Stimulated activated naive CD8-positive, alpha-beta T cell treated with anti-CD3 and anti-CD28 coated beads, Interleukin-15, amount 100 ng/mL, for 72 hours (primary cell): ENCODE results near the gene GTSF1L.

Experiments
- ATAC-seq: fragments of 150-1000 bp; cut with Tn5 transposase; 2 replicates; pipeline ENCODE4 v1.10.0; 2021; ENCODE audit warnings: mild to moderate bottlenecking, moderate library complexity
- DNase-seq, 2 donors: peaks; one replicate each; pipeline ENCODE4 v3.0.0; 2021 to 2022
- H3K27ac Mint-ChIP-seq, 2 donors: one replicate each; pipeline ENCODE4 v1.8.0; 2022; ENCODE audit warnings: mild to moderate bottlenecking in 2 of 2, mixed read lengths in 2 of 2, moderate library complexity in 2 of 2
- H3K27me3 Mint-ChIP-seq: one replicate; pipeline ENCODE4 v1.8.0; 2022; ENCODE audit warnings: mixed read lengths
- H3K4me1 Mint-ChIP-seq: one replicate; pipeline ENCODE4 v1.8.0; 2022; ENCODE audit warnings: mild to moderate bottlenecking, mixed read lengths
- H3K4me3 Mint-ChIP-seq, 2 donors: one replicate each; pipeline ENCODE4 v1.8.0; 2022; ENCODE audit warnings: mild to moderate bottlenecking in 2 of 2, mixed read lengths in 2 of 2, moderate library complexity in 1 of 2
- H3K9me3 Mint-ChIP-seq, 2 donors: one replicate each; pipeline ENCODE4 v1.8.0; 2022; ENCODE audit warnings: mixed read lengths in 2 of 2

GTSF1L gene

DNA sequence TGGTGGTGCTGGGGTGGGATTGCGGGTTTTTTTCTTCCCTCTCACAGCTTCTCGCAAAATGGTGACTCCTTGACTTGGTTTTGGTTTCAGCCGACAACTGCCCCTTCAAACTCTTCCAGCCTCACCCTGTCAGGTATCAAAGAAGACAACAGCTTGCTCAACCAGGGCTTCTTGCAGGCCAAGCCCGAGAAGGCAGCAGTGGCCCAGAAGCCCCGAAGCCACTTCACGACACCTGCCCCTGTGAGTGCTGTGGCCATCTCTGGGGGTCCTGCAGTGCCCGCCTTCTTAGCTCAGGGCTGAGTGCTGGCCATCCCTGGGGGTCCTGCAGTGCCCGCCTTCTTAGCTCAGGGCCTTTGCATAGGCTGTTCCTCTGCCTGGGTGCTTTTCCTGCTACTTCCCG, 11.8 kb downstream of the GTSF1L start:
- ATAC-seq (no peak), DNase-seq (no peak)
- Mint-ChIP-seq H3K9me3 (peaks cover 0 to 11% of the 10 kb centered on the region in 2 donors), H3K4me3 (no peak overlapping the region), H3K4me1 (peaks cover 34% of the 10 kb centered on the region), H3K27ac (no peak overlapping the region), H3K27me3 (no peaks in the 10 kb centered on the region)

DNA sequence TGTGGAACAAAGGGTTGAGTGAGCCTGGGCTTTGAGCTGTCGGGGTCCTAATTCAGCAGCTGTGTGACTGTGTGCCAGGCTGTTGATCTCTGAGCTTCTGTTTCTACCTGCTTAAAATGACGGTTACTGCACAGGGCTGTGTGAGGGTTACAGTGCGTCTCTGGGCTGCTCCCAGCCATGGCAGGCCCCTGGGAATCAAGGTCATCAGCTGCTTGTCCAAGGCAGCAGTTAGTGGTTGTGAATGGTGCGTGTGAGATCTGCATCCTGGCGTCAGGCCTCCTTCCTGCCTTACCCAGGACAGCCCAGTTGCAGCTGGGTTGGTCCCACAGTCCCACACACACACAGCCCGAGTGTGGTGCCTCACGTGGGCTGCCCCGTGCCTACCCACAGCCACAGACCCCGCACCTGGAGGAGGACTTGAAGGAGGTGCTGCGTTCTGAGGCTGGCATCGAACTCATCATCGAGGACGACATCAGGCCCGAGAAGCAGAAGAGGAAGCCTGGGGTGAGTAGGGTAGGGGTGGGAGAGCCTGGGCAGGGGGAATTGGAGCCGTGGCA, 15.6 kb downstream of the GTSF1L start:
- H3K9me3 Mint-ChIP-seq: no peaks in the 10 kb centered on the region
- DNase-seq: no peak
- ATAC-seq: no peak
- no peaks in the 10 kb centered on the region for H3K27me3 Mint-ChIP-seq
- H3K4me1 Mint-ChIP-seq: peaks cover 5% of the 10 kb centered on the region
- H3K4me3 Mint-ChIP-seq: no peak overlapping the region
- peak overlapping the region in 1 of 2 donors; percentile 57 for H3K27ac Mint-ChIP-seq

DNA sequence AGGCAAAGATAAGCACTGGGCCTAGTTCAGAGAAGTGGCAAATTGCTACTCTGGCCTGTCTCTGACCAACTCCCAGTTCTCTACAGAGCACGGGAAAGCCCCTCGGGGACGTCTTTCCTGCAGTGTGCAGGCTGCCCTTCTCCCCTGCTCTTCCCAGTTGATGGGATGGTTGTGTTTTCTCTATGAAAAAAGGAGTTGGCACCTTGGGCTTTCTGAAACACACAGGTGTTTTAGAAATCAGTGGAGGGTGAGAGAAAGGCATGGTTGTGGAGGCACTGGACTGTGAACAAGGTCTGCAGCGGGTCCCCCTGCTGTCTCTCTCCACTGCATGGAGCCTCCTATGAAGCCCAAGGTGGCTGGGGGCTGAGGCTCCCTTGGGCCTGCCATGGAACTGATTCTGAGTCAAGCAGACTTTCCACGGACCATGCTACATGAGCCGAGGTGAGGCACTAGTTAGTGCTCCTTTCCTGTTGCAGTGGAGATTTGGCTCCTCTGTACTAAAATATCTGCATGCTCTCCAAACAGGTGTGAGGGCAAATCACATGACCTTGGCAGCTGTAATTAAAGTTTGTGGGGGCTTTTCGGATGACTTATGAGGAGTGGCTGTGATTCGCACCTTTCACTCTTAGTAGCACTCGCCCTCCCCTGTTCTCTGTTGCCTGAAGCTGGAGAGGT, 16.3 kb downstream of the GTSF1L start:
- DNase-seq (no peak), ATAC-seq (no peak)
- Mint-ChIP-seq H3K9me3 (no peaks in the 10 kb centered on the region), H3K27me3 (no peaks in the 10 kb centered on the region), H3K4me1 (peaks cover 5% of the 10 kb centered on the region), H3K27ac (no peak overlapping the region), H3K4me3 (no peak overlapping the region)

DNA sequence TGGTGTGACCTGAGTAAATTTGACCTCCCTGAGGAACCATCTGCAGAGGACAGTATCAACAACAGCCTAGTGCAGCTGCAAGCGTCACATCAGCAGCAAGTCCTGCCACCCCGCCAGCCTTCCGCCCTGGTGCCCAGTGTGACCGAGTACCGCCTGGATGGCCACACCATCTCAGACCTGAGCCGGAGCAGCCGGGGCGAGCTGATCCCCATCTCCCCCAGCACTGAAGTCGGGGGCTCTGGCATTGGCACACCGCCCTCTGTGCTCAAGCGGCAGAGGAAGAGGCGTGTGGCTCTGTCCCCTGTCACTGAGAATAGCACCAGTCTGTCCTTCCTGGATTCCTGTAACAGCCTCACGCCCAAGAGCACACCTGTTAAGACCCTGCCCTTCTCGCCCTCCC, 24.3 kb downstream of the GTSF1L start:
- ATAC-seq (no peak), DNase-seq (no peak)
- no peaks in the 10 kb centered on the region for H3K27me3 Mint-ChIP-seq
- H3K27ac Mint-ChIP-seq: no peak overlapping the region
- no peak overlapping the region for H3K4me3 Mint-ChIP-seq
- H3K4me1 Mint-ChIP-seq: peaks cover 16% of the 10 kb centered on the region
- no peaks in the 10 kb centered on the region for H3K9me3 Mint-ChIP-seq

DNA sequence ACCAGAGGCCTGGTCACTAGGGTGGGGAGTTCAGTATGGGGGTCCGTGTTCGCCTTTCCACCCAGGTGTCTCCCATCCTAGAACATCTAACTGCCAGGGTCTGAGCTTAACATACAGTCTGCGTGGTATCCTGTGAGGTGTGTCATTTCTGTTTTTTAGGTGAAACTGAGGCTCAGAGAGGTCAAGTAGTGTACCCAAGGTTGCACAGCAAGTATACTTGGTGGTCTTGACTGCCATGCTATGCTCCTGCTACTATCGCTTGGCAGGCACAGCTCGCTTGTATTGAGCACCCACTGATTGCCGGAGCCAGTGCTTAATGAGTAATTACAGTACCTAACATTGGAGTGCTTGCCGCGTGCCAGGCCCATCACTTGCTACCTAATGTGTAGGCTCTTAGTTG, 26.2 kb downstream of the GTSF1L start:
- H3K27me3 Mint-ChIP-seq: no peaks in the 10 kb centered on the region
- no peak for ATAC-seq
- DNase-seq: no peak
- peak overlapping the region; percentile 46 to 94 for H3K27ac Mint-ChIP-seq
- H3K9me3 Mint-ChIP-seq: no peaks in the 10 kb centered on the region
- H3K4me1 Mint-ChIP-seq: peaks cover 16% of the 10 kb centered on the region
- H3K4me3 Mint-ChIP-seq: no peak overlapping the region

DNA sequence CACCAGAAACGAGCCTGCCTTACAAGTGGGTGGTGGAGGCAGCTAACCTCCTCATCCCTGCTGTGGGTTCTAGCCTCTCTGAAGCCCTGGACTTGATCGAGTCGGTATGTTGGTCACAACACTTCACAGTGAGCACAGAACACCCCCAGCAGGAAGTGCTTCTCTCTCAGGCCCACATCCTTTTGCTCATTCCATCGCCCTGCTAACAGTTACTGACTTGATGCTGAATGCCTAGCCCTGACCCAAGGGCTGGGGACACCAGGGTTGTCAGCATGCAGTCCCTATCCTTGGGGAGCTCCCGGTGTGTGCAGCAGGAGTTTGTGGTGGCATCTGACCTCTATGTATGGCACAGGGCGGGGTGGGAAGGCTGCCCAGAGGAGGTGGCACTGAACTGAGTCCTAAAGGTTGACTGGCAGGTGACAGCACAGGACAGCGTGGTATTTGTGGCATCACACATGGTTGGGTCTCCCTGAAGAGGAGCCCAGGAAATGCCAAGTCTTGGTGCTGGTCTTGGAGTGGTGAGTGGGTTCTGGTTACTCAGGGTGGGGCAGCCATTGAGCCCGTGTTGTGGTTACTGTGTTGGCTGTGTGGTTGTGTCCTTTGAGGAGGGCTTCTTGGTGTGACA, 26.7 kb downstream of the GTSF1L start:
- Mint-ChIP-seq H3K9me3 (no peaks in the 10 kb centered on the region), H3K4me3 (no peak overlapping the region), H3K27ac (peak overlapping the region; percentile 46 to 94), H3K27me3 (no peaks in the 10 kb centered on the region), H3K4me1 (peaks cover 16% of the 10 kb centered on the region)
- ATAC-seq: peak; percentile 20
- DNase-seq: no peak

DNA sequence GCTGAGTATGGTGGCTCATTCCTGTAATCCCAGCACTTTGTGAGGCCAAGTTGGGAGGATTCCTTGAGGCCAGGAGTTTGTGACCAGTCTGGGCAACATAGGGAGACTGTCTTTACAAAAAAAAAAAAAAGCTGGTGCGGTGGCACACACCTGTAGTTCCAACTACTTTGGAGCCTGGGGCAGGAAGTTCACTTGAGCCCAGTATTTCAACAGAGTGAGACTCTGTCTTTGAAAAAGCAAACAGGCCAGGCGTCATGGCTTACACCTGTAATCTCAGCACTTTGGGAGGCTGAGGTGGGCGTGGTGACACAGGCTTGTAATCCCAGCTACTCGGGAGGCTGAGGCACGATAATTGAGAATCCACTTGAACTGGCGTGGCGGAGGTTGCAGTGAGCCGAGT, 31.2 kb downstream of the GTSF1L start:
- Mint-ChIP-seq H3K27me3 (no peaks in the 10 kb centered on the region), H3K4me1 (peaks cover 16% of the 10 kb centered on the region), H3K9me3 (no peaks in the 10 kb centered on the region), H3K27ac (no peak overlapping the region), H3K4me3 (no peak overlapping the region)
- DNase-seq: no peak
- no peak for ATAC-seq

DNA sequence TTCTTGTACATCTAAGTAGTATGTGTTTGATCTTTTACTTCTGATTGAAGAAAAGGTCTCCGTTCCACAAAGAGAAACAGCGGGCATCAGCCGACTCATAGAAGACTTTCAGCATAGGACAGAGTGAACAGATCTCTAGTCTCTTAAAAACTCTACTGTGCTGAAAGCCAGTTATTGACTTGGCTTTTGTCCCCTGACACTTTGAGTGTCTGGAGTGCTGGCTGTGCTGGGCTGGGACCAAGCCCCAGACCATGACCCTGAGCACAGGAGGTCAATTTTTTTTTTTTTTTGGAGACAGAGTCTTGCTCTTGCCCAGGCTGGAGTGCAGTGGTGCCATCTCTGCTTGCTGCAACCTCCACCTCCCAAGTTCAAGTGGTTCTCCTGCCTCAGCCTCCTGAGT, 32.0 kb downstream of the GTSF1L start:
- H3K4me3 Mint-ChIP-seq: no peak overlapping the region
- H3K9me3 Mint-ChIP-seq: no peaks in the 10 kb centered on the region
- DNase-seq (no peak), ATAC-seq (no peak)
- peak overlapping the region in 1 of 2 donors; percentile 57 for H3K27ac Mint-ChIP-seq
- H3K4me1 Mint-ChIP-seq: peaks cover 9% of the 10 kb centered on the region
- no peaks in the 10 kb centered on the region for H3K27me3 Mint-ChIP-seq

DNA sequence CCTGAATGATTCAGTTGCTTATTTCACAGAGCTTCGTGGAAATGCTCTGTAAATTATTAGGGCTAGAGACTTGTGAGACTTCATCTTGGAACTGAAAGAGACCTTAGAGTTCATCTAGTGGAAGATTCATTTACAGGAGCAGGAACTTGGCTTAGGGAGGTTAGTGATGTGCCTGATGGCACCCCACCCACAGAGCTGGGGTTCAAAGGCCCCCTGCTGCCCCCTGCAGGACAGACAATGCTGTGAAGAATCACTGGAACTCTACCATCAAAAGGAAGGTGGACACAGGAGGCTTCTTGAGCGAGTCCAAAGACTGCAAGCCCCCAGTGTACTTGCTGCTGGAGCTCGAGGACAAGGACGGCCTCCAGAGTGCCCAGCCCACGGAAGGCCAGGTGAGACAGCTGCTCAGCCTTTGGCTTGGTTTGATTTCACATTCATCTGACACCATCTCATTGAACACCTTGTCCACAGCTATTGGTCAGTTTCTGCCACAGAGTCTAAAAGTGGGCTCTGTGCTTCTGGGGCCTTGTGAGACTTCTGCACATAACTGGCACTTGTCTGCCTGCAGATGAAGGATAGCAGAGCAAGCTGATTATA, 34.8 kb downstream of the GTSF1L start:
- no peak overlapping the region for H3K27ac Mint-ChIP-seq
- H3K9me3 Mint-ChIP-seq: no peaks in the 10 kb centered on the region
- DNase-seq (peak; percentile 52 to 60), ATAC-seq (peak; percentile 72)
- H3K4me1 Mint-ChIP-seq: peaks cover 12% of the 10 kb centered on the region
- H3K27me3 Mint-ChIP-seq: no peaks in the 10 kb centered on the region
- no peak overlapping the region for H3K4me3 Mint-ChIP-seq

DNA sequence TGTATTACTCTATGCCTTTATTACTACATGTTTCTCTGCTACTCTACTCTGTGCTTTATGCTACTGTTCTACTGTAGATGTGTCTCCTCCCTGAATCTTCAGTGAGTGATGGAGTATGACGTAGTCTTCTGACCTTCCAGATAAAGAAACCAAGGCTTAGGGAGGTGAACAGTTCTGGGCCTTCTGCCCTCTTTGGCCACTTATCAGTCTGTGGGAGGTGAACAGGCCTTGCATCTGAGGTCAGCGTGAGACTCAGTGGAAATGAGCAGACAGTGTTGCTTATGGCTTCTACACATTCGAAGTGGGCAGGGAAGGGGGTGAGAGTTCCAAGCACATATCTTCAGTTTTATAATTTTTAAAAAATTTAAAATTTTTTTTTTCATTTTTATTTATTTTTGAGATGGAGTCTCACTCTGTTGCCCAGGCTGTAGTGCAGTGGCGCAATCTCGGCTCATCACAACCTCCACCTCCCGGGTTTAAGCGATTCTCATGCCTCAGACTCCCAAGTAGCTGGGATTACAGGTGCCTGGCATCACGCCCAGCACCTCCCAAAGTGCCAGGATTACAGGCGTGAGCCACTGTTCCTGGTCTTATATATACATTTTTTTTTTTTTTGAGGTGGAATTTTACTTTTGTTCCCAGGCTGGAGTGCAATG, 35.7 kb downstream of the GTSF1L start:
- no peak overlapping the region for H3K27ac Mint-ChIP-seq
- no peak overlapping the region for H3K4me3 Mint-ChIP-seq
- ATAC-seq (no peak), DNase-seq (no peak)
- H3K9me3 Mint-ChIP-seq: no peaks in the 10 kb centered on the region
- no peaks in the 10 kb centered on the region for H3K27me3 Mint-ChIP-seq
- peaks cover 12% of the 10 kb centered on the region for H3K4me1 Mint-ChIP-seq

DNA sequence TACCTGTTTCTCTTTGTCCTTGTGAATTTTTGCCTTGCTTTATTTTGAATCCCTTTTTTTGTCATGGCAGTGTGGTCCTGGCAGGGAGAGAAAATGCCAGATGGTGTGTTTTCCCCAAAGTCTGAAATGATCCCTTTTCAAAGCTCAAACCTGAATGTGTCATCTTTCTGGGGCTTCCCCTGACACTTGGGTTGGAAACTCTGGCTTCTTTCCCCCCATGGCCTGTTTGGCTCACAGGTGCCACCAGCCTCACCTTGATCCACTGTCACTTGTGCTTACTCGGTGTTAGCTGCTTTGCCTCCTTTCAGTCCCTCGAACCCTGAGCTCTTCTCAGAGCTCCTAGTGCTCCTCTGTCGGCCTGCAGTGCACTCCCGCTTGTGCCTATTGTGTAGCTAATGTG, 37.6 kb downstream of the GTSF1L start:
- Mint-ChIP-seq H3K9me3 (no peaks in the 10 kb centered on the region), H3K27me3 (no peaks in the 10 kb centered on the region), H3K27ac (peak overlapping the region in 1 of 2 donors; percentile 90), H3K4me1 (peaks cover 12% of the 10 kb centered on the region), H3K4me3 (no peak overlapping the region)
- ATAC-seq: no peak
- DNase-seq: no peak

DNA sequence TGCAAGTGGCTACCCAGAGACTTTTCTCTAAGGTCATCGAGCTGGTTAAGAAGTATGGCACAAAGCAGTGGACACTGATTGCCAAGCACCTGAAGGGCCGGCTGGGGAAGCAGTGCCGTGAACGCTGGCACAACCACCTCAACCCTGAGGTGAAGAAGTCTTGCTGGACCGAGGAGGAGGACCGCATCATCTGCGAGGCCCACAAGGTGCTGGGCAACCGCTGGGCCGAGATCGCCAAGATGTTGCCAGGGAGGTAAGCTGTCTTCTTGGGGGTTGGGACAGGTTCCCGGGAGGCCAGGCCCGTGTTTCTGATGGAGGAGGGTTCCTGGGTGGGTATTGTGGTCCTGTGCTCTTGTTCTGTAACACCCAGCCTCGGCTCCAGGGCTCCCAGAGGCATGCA, 40.0 kb downstream of the GTSF1L start:
- DNase-seq (no peak), ATAC-seq (no peak)
- Mint-ChIP-seq H3K4me3 (no peak overlapping the region), H3K27me3 (no peaks in the 10 kb centered on the region), H3K4me1 (peaks cover 20% of the 10 kb centered on the region), H3K27ac (no peak overlapping the region), H3K9me3 (no peaks in the 10 kb centered on the region)

DNA sequence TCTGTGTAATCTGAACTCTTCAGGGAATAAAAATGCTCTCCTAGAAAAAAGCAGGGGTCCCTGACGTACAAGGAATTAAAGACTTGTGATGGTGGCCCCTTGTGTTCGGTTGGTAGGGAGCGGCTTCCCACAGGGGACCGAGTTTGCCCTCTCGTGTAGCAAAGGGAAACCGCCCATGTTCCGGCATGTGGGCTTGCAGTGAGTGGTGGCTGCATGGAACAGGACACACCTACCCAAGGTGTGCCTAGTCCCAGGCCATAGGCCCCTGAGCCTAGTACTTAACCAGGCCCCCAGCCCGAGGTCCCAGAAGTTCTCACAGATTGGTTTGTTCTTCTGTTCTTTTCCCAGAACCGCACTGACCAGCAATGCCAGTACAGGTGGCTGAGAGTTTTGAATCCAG, 44.4 kb downstream of the GTSF1L start:
- ATAC-seq (no peak), DNase-seq (no peak)
- H3K9me3 Mint-ChIP-seq: no peaks in the 10 kb centered on the region
- H3K27ac Mint-ChIP-seq: no peak overlapping the region
- no peak overlapping the region for H3K4me3 Mint-ChIP-seq
- peaks cover 19% of the 10 kb centered on the region for H3K4me1 Mint-ChIP-seq
- H3K27me3 Mint-ChIP-seq: no peaks in the 10 kb centered on the region

DNA sequence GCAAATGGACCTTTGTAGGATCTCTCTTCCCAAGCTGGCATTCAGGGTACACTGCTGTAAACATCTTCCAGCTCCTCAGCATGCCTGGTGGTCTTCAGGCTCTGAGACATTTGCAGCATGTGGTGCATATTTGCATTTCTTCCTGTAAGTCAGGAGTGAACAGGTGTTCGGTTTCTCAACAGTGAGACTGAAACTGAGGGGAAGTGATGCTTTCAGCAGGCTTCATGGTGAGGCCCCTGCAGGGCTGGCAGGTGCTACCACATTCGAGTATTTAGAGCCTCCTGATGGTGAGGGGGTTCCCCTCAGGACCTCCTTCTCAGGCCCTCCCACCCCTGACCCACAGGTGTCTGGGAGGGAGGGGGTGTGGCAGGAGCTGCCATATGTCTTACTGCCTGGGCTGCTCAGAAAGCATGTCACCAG, 44.8 kb downstream of the GTSF1L start:
- Mint-ChIP-seq H3K27me3 (no peaks in the 10 kb centered on the region), H3K9me3 (no peaks in the 10 kb centered on the region), H3K4me1 (peaks cover 19% of the 10 kb centered on the region), H3K4me3 (no peak overlapping the region), H3K27ac (no peak overlapping the region)
- ATAC-seq: peak; percentile 68
- no peak for DNase-seq

DNA sequence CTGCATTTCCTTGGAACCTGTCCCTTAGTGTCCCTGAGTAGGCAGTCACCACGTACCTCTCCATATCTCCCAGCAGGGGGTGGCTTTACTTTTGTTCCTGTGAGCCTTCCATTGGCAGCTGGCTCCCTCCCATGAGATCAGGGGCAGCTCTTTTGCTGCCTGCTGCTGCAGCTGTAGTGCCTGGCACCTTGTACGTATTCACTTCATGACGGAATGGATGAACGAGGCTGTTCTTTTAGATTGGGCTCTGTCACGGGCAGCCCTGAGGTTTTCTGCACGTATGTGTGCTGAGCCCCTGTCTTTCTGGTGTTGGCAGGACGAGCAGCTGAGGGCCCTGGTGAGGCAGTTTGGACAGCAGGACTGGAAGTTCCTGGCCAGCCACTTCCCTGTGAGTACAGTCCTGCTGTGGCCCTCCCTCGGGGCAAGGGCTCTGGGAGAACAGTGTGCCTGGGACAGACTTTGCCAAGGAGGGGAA, 45.3 kb downstream of the GTSF1L start:
- DNase-seq: no peak
- Mint-ChIP-seq H3K27me3 (no peaks in the 10 kb centered on the region), H3K4me3 (no peak overlapping the region), H3K27ac (peak overlapping the region; percentile 37 to 75), H3K4me1 (peaks cover 19% of the 10 kb centered on the region), H3K9me3 (no peaks in the 10 kb centered on the region)
- ATAC-seq: no peak

DNA sequence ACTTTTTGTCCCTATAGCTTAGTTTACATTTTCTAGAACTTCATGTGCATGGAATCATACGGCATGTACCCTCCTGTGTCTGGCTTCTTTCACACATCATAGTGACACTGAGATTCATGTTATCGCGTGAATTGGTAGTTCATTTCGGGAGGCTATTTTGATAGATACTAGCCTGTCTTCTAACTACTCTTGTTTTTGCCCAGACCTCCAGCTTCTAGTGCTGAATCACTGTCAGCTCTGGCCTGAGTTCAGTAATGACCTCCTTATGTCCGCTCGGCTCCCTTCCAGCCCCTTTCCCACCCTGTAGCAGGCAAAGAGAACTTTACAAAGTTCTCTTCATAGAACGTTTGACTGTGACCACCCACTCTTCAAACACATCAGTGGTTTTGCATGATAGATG, 45.8 kb downstream of the GTSF1L start:
- ATAC-seq (no peak), DNase-seq (no peak)
- H3K27ac Mint-ChIP-seq: no peak overlapping the region
- no peaks in the 10 kb centered on the region for H3K27me3 Mint-ChIP-seq
- H3K9me3 Mint-ChIP-seq: no peaks in the 10 kb centered on the region
- H3K4me1 Mint-ChIP-seq: peaks cover 19% of the 10 kb centered on the region
- no peak overlapping the region for H3K4me3 Mint-ChIP-seq
